H9 (cell line): ENCODE data around the gene CCDC177. TPM values are rescaled to one million over a fixed set of nuclear protein-coding genes. Genes with fewer than 3 reads are reported as not detected.

ENCODE experiments used
- DNase-seq: peaks from one replicate; pipeline ENCODE4 v3.0.0-alpha.2; 2017
- H2AFZ ChIP-seq: one replicate; pipeline ENCODE4 v1.6.1; 2013; ENCODE audit warnings: mild to moderate bottlenecking, low read length, control low read depth, moderate library complexity
- H2AK5ac ChIP-seq: 2 replicates; pipeline ENCODE4 v1.6.1; 2013; ENCODE audit warnings: low read length, control low read depth, mixed read lengths; ENCODE audit not compliant: insufficient read length
- H2BK120ac ChIP-seq: one replicate; pipeline ENCODE4 v1.6.1; 2013; ENCODE audit warnings: low read depth, mild to moderate bottlenecking, low read length, control low read depth, inconsistent platforms; ENCODE audit not compliant: poor library complexity, severe bottlenecking
- H2BK12ac ChIP-seq: 2 replicates; pipeline ENCODE4 v1.6.1; 2013; ENCODE audit warnings: low read length, control low read depth, mixed read lengths, low read depth; ENCODE audit not compliant: insufficient read length
- H2BK15ac ChIP-seq: 2 replicates; pipeline ENCODE4 v1.6.1; 2013; ENCODE audit warnings: low read depth, low read length, control low read depth
- H2BK20ac ChIP-seq: one replicate; pipeline ENCODE4 v1.6.1; 2013; ENCODE audit warnings: low read depth, mild to moderate bottlenecking, low read length, control low read depth, inconsistent platforms; ENCODE audit not compliant: poor library complexity, severe bottlenecking
- H2BK5ac ChIP-seq: 2 replicates; pipeline ENCODE4 v1.6.1; 2013; ENCODE audit warnings: low read length, control low read depth, mixed read lengths; ENCODE audit not compliant: insufficient read length
- H3K14ac ChIP-seq: 2 replicates; pipeline ENCODE4 v1.6.1; 2013; ENCODE audit warnings: low read length, control low read depth; ENCODE audit not compliant: insufficient read depth
- H3K18ac ChIP-seq: 2 replicates; pipeline ENCODE4 v1.6.1; 2013; ENCODE audit warnings: low read depth, mild to moderate bottlenecking, mixed read lengths, low read length, control low read depth; ENCODE audit not compliant: insufficient read length
- H3K23ac ChIP-seq: 2 replicates; pipeline ENCODE4 v1.6.1; 2013; ENCODE audit warnings: low read length, control low read depth, mixed read lengths, low read depth; ENCODE audit not compliant: insufficient read length
- H3K23me2 ChIP-seq: 2 replicates; pipeline ENCODE4 v1.6.1; 2013; ENCODE audit warnings: low read depth, mild to moderate bottlenecking, mixed read lengths, low read length, control low read depth; ENCODE audit not compliant: insufficient read length, poor library complexity, severe bottlenecking
- H3K27ac ChIP-seq: 2 replicates; pipeline ENCODE4 v1.5.1; 2013; ENCODE audit warnings: low read length, control low read depth, mixed read lengths, low read depth; ENCODE audit not compliant: insufficient read length
- H3K27me3 ChIP-seq: 2 replicates; pipeline ENCODE4 v1.6.1; 2013; ENCODE audit warnings: low read length, control low read depth, inconsistent platforms; ENCODE audit not compliant: insufficient read depth
- H3K4ac ChIP-seq: 2 replicates; pipeline ENCODE4 v1.6.1; 2013; ENCODE audit warnings: low read depth, mild to moderate bottlenecking, control low read depth, inconsistent platforms, low read length, moderate library complexity
- H3K4me1 ChIP-seq: 2 replicates; pipeline ENCODE4 v1.6.1; 2013; ENCODE audit warnings: low read length, control low read depth, inconsistent platforms; ENCODE audit not compliant: insufficient read depth
- H3K4me2 ChIP-seq: 2 replicates; pipeline ENCODE4 v1.6.1; 2013; ENCODE audit warnings: low read length, control low read depth, mixed read lengths; ENCODE audit not compliant: insufficient read length, insufficient read depth
- H3K56ac ChIP-seq: 2 replicates; pipeline ENCODE4 v1.6.1; 2013; ENCODE audit warnings: low read depth, mild to moderate bottlenecking, mixed read lengths, low read length, control low read depth; ENCODE audit not compliant: insufficient read length
- H3K79me1 ChIP-seq: 2 replicates; pipeline ENCODE4 v1.6.1; 2013; ENCODE audit warnings: low read depth, mild to moderate bottlenecking, moderate library complexity, low read length, control low read depth, inconsistent platforms; ENCODE audit not compliant: insufficient read depth, poor library complexity, severe bottlenecking
- H3K79me2 ChIP-seq: 2 replicates; pipeline ENCODE4 v1.6.1; 2013; ENCODE audit warnings: low read length, control low read depth, inconsistent platforms; ENCODE audit not compliant: insufficient read depth
- H3K9ac ChIP-seq: 2 replicates; pipeline ENCODE4 v1.6.1; 2013; ENCODE audit warnings: low read length, control low read depth, mixed read lengths; ENCODE audit not compliant: insufficient read length; ENCODE audit errors: extremely low read depth
- H3K9me3 ChIP-seq: one replicate; pipeline ENCODE4 v1.6.1; 2013; ENCODE audit warnings: low read depth, low read length, inconsistent platforms; ENCODE audit not compliant: control insufficient read depth
- H3T11ph ChIP-seq: one replicate; pipeline ENCODE4 v1.6.1; 2013; ENCODE audit warnings: mild to moderate bottlenecking, low read length, control low read depth, inconsistent platforms
- H4K20me1 ChIP-seq: one replicate; pipeline ENCODE4 v1.6.1; 2013; ENCODE audit not compliant: control insufficient read depth, insufficient read length, insufficient read depth
- H4K5ac ChIP-seq: 2 replicates; pipeline ENCODE4 v1.6.1; 2013; ENCODE audit warnings: low read depth, mild to moderate bottlenecking, mixed read lengths, low read length, control low read depth; ENCODE audit not compliant: insufficient read length
- H4K8ac ChIP-seq: replicated peaks from 2 replicates; pipeline ENCODE4 v1.6.1; 2013; ENCODE audit warnings: low read length, control low read depth, mixed read lengths, low read depth; ENCODE audit not compliant: insufficient read length
- H4K91ac ChIP-seq: 2 replicates; pipeline ENCODE4 v1.6.1; 2013; ENCODE audit warnings: low read depth, mild to moderate bottlenecking, moderate library complexity, mixed read lengths, low read length, control low read depth; ENCODE audit not compliant: insufficient read length
- H3K27ac Mint-ChIP-seq, 3 experiments: 2 replicates in 2 of 3; 3 replicates in 1 of 3; pipeline ENCODE4 v1.8.0; 2020 to 2021; ENCODE audit warnings: mixed read lengths in 3 of 3, mild to moderate bottlenecking in 1 of 3, moderate library complexity in 1 of 3
- H3K27me3 Mint-ChIP-seq: 2 replicates; pipeline ENCODE4 v1.8.0; 2021; ENCODE audit warnings: low read depth, mild to moderate bottlenecking, moderate library complexity, mixed read lengths
- H3K36me3 Mint-ChIP-seq, 3 experiments: 2 replicates in 2 of 3; 3 replicates in 1 of 3; pipeline ENCODE4 v1.8.0; 2020 to 2021; ENCODE audit warnings: low read depth in 3 of 3, mixed read lengths in 3 of 3; ENCODE audit not compliant: insufficient read depth in 1 of 3
- H3K4me1 Mint-ChIP-seq, 2 experiments: 2 replicates each; pipeline ENCODE4 v1.8.0; 2020; ENCODE audit warnings: mixed read lengths in 2 of 2
- H3K4me3 Mint-ChIP-seq, 2 experiments: 2 replicates in 1 of 2; 3 replicates in 1 of 2; pipeline ENCODE4 v1.8.0; 2020 to 2021; ENCODE audit warnings: mild to moderate bottlenecking in 2 of 2, mixed read lengths in 2 of 2, moderate library complexity in 1 of 2
- H3K9me3 Mint-ChIP-seq, 2 experiments: 2 replicates in 1 of 2; 3 replicates in 1 of 2; pipeline ENCODE4 v1.8.0; 2020; ENCODE audit warnings: mild to moderate bottlenecking in 2 of 2, mixed read lengths in 2 of 2, moderate library complexity in 1 of 2
- CTCF ChIP-seq: fragments of 200-600 bp; sonication (generic); conservative IDR thresholded peaks from 3 replicates; pipeline ENCODE4 v1.8.0; 2021; ENCODE audit warnings: antibody characterized with exemption, mild to moderate bottlenecking
- whole genome bisulfite sequencing: extraction: QIAGEN DNeasy Blood & Tissue Kit; methylation state at CpG from one replicate; pipeline ENCODE4 v1.1.7; 2013; ENCODE audit warnings: missing lambda C conversion rate, low lambda C conversion rate, mixed read lengths; ENCODE audit not compliant: insufficient read length; ENCODE audit errors: extremely low coverage; 5-methylcytosine and 5-hydroxymethylcytosine counted together
- total RNA-seq: library from RNA; stranded (reverse); gene quantifications from 2 replicates; pipeline ENCODE4 v1.2.1, GENCODE V29; 2021

The CCDC177 gene
- total RNA-seq, 1 experiment from 2014 or later: 6.1 TPM

GRCh38 chr14:69615496-69616407 is 41.1 kb upstream of the CCDC177 start:
- no CpG with 5 or more reads among the region's 9 CpGs for WGBS
- no peak overlapping the region for H2AFZ ChIP-seq
- H3K4me1 Mint-ChIP-seq: peaks cover 19 to 37% of the 10 kb centered on the region in 2 experiments
- H3K9me3 ChIP-seq: no peaks in the 10 kb centered on the region
- H4K91ac ChIP-seq: no peak overlapping the region
- H3K36me3 Mint-ChIP-seq: no peaks in the 10 kb centered on the region; a peak in 1 of 7 replicates
- no peak overlapping the region for H2BK5ac ChIP-seq
- no peak overlapping the region for H2BK20ac ChIP-seq
- H3K79me2 ChIP-seq: 0 out of 2 replicates have a peak, but pooled peaks cover 2% of the 10 kb centered on the region
- no peak for TF ChIP-seq CTCF
- no peaks in the 10 kb centered on the region for H3K9me3 Mint-ChIP-seq
- H3K4me2 ChIP-seq: no peak overlapping the region
- no peak for DNase-seq
- H3K4me3 Mint-ChIP-seq: no peak overlapping the region
- H3K27ac Mint-ChIP-seq: no peak overlapping the region; a peak in 1 of 7 replicates
- peaks cover 7% of the 10 kb centered on the region for H3K23me2 ChIP-seq
- H2BK15ac ChIP-seq: no peak overlapping the region
- no peaks in the 10 kb centered on the region for H4K20me1 ChIP-seq
- no peaks in the 10 kb centered on the region for H3K4me1 ChIP-seq
- no peak overlapping the region for H3K4ac ChIP-seq
- H2AK5ac ChIP-seq: no peak overlapping the region
- no peak overlapping the region for H2BK12ac ChIP-seq
- H3K18ac ChIP-seq: no peak overlapping the region
- H3K27ac ChIP-seq: no peak overlapping the region
- no peak overlapping the region for H3T11ph ChIP-seq
- no peak overlapping the region for H3K23ac ChIP-seq
- H3K9ac ChIP-seq: no peak overlapping the region
- no peak overlapping the region for H3K14ac ChIP-seq
- H4K8ac ChIP-seq: no peak overlapping the region
- no peaks in the 10 kb centered on the region; the same call in 1 of the 2 replicates for H3K27me3 ChIP-seq
- H3K56ac ChIP-seq: no peak overlapping the region
- H3K27me3 Mint-ChIP-seq: peaks cover 12% of the 10 kb centered on the region
- H3K79me1 ChIP-seq: no peaks in the 10 kb centered on the region
- no peak overlapping the region for H4K5ac ChIP-seq
- H2BK120ac ChIP-seq: no peak overlapping the region
